A549 treated with CpdA at 1 μM for 4 hours (cell line): ENCODE data around the gene LPCAT1. TPM values are rescaled to one million over a fixed set of nuclear protein-coding genes. Genes with fewer than 3 reads are reported as not detected.

Experiments used
- total RNA-seq: library from RNA; stranded (reverse); fragments of 200-300 nt; extraction: Qiagen RNA extraction; gene quantifications from 5 replicates; pipeline ENCODE4 v1.2.3, GENCODE V29; 2022; ENCODE audit warnings: low read depth

LPCAT1 gene, protein sequence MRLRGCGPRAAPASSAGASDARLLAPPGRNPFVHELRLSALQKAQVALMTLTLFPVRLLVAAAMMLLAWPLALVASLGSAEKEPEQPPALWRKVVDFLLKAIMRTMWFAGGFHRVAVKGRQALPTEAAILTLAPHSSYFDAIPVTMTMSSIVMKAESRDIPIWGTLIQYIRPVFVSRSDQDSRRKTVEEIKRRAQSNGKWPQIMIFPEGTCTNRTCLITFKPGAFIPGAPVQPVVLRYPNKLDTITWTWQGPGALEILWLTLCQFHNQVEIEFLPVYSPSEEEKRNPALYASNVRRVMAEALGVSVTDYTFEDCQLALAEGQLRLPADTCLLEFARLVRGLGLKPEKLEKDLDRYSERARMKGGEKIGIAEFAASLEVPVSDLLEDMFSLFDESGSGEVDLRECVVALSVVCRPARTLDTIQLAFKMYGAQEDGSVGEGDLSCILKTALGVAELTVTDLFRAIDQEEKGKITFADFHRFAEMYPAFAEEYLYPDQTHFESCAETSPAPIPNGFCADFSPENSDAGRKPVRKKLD
- total RNA-seq, result 136 to 171 TPM (median 154 TPM) in 5 replicates

DNA sequence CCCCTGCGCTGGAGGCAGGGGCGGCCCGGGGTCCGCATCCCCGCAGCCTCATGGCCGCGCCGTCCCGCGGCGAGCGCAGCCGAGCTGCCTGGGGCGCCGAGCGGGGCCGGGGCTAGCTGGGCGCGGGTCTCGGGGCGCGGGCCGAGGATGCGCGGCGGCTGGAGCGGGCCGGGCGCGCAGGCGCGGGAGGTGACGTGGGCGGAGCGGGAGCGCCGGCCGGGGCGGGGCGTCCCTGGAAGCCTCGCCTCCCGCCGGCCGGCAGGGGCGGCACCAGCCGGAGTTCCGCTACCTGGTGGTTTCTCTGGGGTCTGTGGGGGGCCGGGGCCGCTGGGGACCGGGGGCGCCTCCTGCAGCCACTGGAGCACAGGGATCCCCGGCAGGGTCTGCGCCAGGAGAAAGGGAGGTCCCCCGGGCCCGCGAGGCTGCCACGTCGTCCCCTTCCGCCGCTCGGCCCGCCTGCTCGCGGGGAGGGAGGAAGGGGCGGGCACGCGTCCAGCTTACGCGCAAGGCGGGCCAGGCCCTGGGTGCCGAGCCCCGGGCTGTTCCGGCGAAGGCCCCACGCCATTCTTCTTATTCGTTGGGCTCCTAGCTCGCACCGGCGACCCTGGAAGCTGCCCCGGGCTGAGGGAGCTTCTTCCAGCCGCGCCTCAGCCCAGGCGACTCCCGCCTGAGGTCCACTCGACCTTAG is at the start of gene LPCAT1:
LPCAT1 (minus strand) TSS at position 168 of the 688 bp plus-strand sequence; CDS start at position 52, 116 bp downstream.

GRCh38 chr5:1445313-1445688 is 78.5 kb downstream of the LPCAT1 start, which contains the start of gene SLC6A3:
Gene SLC6A3 (minus strand): TSS chr5:1445440. CDS start chr5:1443197, 2,243 bp downstream.

Other genes with a start within 250 kb of the LPCAT1 start
- gene TERT, start 228.9 kb downstream of the LPCAT1 start, total RNA-seq, result 2.2 to 3.5 TPM (median 2.9 TPM) in 5 replicates
- 161 to 184 TPM (median 163 TPM) in 5 replicates for gene CLPTM1L, start 178.9 kb downstream of the LPCAT1 start, total RNA-seq
- 0.05 to 0.14 TPM (median 0.08 TPM) in 5 replicates for gene SLC6A3, start 78.5 kb downstream of the LPCAT1 start, total RNA-seq